HG02678 (cell line): ENCODE data around the gene MAD1L1.
"Not testable (repeated sequence)": the region's sequence is repeated elsewhere in the genome, so short reads cannot be mapped to it uniquely, and the experiment has no call there.

Source experiments
- ATAC-seq: cut with Tn5 transposase; IDR thresholded peaks from one replicate; pipeline ENCODE4 v1.9.1; 2021; ENCODE audit warnings: mild to moderate bottlenecking, moderate library complexity; ENCODE audit not compliant: unreplicated experiment

Gene MAD1L1

DNA sequence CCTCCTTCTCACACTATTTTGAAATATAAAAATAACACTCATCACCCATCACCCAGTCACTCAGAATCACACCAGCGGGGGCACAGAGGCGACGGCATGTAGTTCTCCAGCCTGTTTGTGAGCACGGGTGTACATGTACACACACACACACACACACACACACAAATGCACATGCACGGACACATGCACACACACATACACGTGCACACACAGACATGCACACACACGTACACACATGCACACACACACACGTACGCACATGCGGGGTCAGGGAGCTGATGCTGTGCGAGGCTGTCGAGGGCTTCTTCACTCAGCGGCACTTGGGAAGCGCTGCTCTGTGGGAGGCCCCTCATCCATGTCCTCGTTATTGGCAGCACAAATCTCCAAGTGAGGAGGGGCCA, 383.8 kb downstream of the MAD1L1 start:
- ATAC-seq: no peak

- ATAC-seq: no peak
These were observed 384.6 kb downstream of the MAD1L1 start for GRCh38 chr7:1848013-1848640.

DNA sequence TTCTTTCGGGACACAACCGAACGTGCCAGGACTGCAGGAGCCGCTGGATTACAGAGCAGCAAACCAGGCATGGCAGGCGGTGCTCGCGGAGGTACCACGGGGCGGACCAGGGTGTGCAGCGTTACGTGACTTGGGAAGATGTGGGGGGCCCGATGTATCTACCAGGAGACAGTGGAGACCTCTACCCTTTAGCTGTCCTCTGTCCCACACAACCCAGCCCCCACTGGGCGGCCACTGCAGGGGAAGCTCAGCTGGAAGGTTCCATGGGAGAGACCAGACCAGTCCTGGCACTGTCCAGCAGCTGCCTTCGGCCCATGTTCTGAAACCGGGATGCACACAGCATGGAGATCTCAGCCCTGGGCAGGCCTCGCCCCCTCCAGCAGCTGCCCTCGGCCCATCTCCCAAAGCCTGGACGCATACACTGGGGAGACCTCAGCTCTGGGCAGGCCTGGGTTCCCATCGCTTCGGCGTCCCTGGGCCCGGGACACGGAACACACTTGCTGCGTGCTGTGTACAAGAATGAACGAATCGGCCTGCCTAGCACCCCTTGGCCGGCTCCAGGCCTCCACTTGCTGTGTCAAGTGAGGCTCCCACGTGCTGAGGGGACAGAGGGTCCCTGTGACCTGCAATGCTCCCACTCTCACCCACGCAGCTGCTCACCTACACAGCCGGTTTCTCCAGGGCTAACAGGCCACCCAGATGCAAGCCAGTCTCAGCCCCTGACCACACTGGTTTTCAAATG, 385.3 kb downstream of the MAD1L1 start:
- no peak for ATAC-seq

DNA sequence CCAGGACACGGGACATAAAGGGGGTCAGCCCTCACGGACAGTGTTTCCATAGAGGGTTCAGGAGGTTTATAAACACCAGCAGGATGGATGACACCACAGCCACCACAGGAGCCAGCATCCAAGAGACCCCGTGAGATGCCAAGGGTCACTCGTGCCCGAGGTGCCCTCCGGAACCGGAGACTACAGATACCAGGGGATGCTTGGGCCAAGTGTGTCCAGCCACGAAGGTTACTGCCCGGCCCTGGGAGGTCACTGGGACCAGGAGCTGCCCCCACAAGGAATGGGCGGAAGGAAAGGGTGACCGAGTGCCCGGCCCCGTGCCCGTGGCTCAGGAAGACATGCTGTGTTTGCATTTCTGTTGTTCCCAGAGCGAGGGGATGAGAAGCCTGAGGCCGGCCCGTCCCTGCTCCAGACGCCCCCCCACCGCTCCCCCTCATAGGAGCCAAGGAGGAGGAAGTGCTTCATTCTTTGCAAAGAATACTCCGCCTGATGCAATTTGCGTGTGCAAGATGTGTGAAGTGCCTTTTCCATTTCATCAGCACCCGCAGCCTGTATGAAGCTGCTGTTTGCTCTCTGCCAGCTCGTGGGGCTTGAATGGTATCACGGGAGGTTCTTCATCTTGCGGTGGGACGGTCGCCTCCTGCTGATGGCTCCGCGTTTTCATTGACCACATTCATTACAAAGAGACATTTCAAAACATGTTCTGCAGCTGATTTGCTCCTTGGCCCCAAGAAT, 386.2 kb downstream of the MAD1L1 start:
- ATAC-seq: no peak

DNA sequence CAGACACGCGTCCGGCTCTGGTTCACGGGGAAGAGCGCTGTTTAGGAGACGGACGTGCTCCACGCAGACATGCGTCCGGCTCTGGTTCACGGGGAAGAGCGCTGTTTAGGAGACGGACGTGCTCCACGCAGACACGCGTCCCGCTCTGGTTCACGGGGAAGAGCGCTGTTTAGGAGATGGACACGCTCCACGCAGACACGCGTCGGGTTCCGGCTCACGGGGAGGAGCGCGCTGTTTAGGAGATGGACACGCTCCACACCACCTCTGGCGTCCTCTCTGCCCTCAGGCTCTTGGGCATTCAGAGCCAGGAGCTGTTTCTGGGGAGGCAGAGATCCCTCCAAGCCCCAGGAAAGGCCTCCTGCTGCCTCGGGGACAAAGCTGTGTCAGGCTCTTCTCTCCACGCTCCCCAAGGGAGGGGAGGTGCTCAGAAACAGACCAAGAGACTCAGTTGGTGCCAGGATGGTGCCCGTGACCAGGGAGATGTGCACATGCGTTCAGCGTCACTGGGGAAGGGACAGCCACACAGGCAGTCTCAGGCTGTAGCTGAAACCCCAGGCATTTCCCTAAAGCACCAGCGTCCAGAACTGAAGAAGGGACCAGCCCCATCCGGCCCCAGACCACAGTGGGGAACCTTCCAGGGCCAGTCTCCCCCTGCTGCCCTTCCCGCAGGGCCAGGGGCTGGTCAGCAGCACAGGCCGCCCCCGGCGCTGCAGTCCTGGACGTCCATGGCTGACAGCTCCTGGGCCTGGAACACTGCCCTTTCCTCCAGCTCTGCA, 387.0 kb downstream of the MAD1L1 start:
- no peak for ATAC-seq

- no peak for ATAC-seq
These were observed 387.8 kb downstream of the MAD1L1 start for GRCh38 chr7:1844951-1845390.

DNA sequence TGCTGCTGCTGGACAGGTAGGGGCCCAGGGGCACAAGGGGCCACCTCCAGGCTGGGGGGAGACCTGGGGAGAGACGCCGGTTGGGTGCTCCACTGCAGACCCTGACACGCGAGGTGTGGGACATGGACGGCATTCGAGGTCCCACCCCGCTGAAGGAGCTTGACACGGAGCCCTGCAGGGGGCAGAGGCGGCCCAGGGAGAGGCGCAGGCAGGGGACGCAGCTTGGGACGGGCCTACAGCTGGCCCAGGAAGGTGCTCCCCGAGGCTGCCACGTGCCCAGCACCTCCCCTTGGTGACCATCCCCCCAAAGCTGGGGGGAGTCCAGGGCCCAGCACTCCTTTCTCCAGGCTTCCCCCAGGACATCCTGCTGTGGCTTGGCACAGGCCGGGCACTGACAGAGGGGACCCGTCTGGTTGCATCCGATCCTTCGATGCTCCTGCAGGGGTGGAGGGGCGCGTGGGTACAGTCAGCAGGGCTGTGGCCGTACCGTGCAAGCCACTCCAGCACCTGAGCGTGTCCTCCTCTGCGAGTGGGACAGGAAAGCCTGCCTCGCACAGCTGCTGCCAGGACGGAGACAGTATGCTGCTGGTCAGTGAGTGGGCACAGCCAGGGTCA, 388.3 kb downstream of the MAD1L1 start:
- no peak for ATAC-seq

GRCh38 chr7:1843921-1844335, 388.8 kb downstream of the MAD1L1 start:
- peak; percentile 46 for ATAC-seq

DNA sequence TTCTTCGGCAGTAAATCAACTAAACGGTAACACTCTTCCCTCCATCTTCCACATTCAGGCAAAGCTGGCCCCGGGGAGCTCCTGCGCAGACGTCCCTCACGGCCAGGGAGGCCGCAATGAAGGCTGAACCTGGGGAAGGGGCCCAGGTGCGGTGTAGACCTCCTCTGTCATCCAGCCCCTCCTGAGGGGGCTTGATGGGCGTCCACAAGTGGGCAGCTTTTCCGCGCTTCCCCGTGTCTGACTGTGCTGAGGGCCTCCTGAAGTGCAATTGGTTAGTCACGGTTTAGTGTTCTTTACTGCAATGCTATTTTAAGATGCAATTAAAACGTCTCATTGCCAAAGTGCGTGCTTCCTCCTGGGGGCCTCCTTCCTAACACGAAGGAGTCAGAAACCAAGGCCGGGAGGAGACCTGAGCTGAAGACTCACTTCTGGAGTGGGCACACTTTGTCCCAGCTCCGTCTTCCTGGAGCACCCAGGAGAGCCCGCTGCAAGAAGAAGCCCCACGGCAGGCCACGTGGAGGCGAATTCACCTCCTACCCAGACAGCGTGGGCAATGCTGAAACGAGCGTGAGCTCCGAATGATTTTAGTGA, 389.4 kb downstream of the MAD1L1 start:
- ATAC-seq: peak; percentile 16

GRCh38 chr7:1842321-1843221, 390.2 kb downstream of the MAD1L1 start:
- no peak for ATAC-seq

GRCh38 chr7:1841286-1842021, 391.3 kb downstream of the MAD1L1 start:
- not testable (repeated sequence) for ATAC-seq

- not testable (repeated sequence) for ATAC-seq
These were observed 392.0 kb downstream of the MAD1L1 start for GRCh38 chr7:1840744-1841143.

DNA sequence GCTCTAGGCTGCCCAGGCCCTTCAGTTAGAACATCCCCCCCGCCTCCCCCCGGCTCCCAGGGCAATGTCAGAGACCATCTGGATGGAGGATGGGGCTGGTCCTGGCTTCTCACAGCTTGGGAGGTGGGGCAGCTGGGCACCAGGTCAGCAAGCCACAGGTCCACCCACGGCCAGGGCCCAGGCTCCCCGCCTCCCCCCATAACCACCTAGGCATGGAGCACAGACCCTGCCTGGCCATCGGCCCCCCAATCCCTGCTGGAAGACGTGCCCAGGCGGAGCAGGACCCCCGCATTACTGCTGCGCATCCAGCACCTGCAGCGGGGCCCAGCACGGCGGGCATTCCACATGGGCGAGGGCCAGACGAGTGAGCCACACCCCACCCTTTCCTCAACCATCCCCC, 393.0 kb downstream of the MAD1L1 start:
- ATAC-seq: no peak

- not testable (repeated sequence) for ATAC-seq
These were observed 393.7 kb downstream of the MAD1L1 start for GRCh38 chr7:1838911-1839531.

GRCh38 chr7:1838544-1838872, 394.2 kb downstream of the MAD1L1 start:
- ATAC-seq: not testable (repeated sequence)

- not testable (repeated sequence) for ATAC-seq
These were observed 394.8 kb downstream of the MAD1L1 start for GRCh38 chr7:1837696-1838543.

- not testable (repeated sequence) for ATAC-seq
These were observed 400.7 kb downstream of the MAD1L1 start for GRCh38 chr7:1831933-1832535.
